HEK293T (cell line): ENCODE measurements around the gene CAAP1.

Experiments used
- CTCF ChIA-PET: fragments of 350-600 bp; formaldehyde crosslinking; extraction: SDS; loops from one replicate; lab custom pipeline; 2021; ENCODE audit warnings: antibody characterized with exemption, inconsistent platforms; lab: Yijun Ruan, JAX
- POLR2A ChIA-PET: fragments of 350-600 bp; formaldehyde crosslinking; extraction: SDS; loops from one replicate; lab custom pipeline; 2020; ENCODE audit warnings: antibody characterized with exemption, inconsistent platforms; lab: Yijun Ruan, JAX
- DNase-seq: peaks from one replicate; pipeline ENCODE4 v3.0.0; 2012; ENCODE audit warnings: mixed read lengths; ENCODE audit errors: extremely low spot score
- ARNT ChIP-seq: fragments of 450-650 bp; IDR thresholded peaks from 2 replicates; pipeline ENCODE4 v1.6.1; 2017; ENCODE audit warnings: mild to moderate bottlenecking
- BHLHE40 ChIP-seq: fragments of 450-650 bp; IDR thresholded peaks from 2 replicates; pipeline ENCODE4 v1.6.1; 2016; ENCODE audit warnings: mild to moderate bottlenecking, moderate library complexity, borderline replicate concordance
- CTBP1 ChIP-seq: fragments of 450-650 bp; IDR thresholded peaks from 2 replicates; pipeline ENCODE4 v1.6.1; 2016; ENCODE audit warnings: borderline replicate concordance
- ELF4 ChIP-seq: fragments of 450-650 bp; IDR thresholded peaks from 2 replicates; pipeline ENCODE4 v1.6.1; 2017; ENCODE audit warnings: antibody characterized with exemption
- FOXA1 ChIP-seq: fragments of 450-650 bp; IDR thresholded peaks from 2 replicates; pipeline ENCODE4 v1.6.1; 2016; ENCODE audit warnings: mild to moderate bottlenecking
- FOXK2 ChIP-seq: fragments of 450-650 bp; IDR thresholded peaks from 2 replicates; pipeline ENCODE4 v1.6.1; 2016; ENCODE audit warnings: mild to moderate bottlenecking
- FOXM1 ChIP-seq: fragments of 450-650 bp; IDR thresholded peaks from 2 replicates; pipeline ENCODE4 v1.6.1; 2017; ENCODE audit warnings: mild to moderate bottlenecking, borderline replicate concordance
- HDGF ChIP-seq: fragments of 450-650 bp; IDR thresholded peaks from 2 replicates; pipeline ENCODE4 v1.6.1; 2017; ENCODE audit warnings: antibody characterized with exemption, borderline replicate concordance
- L3MBTL2 ChIP-seq: fragments of 450-650 bp; conservative IDR thresholded peaks from 2 replicates; pipeline ENCODE4 v1.6.1; 2016; ENCODE audit warnings: mild to moderate bottlenecking
- LEF1 ChIP-seq: fragments of 450-650 bp; IDR thresholded peaks from 2 replicates; pipeline ENCODE4 v1.6.1; 2017; ENCODE audit warnings: mild to moderate bottlenecking, borderline replicate concordance
- NFRKB ChIP-seq: fragments of 450-650 bp; IDR thresholded peaks from 2 replicates; pipeline ENCODE4 v1.6.1; 2016; ENCODE audit warnings: mild to moderate bottlenecking, moderate library complexity
- SP1 ChIP-seq: fragments of 450-650 bp; IDR thresholded peaks from 2 replicates; pipeline ENCODE4 v1.6.1; 2017
- SUZ12 ChIP-seq: fragments of 450-650 bp; IDR thresholded peaks from 2 replicates; pipeline ENCODE4 v1.6.1; 2016; ENCODE audit warnings: mild to moderate bottlenecking
- TARDBP ChIP-seq: fragments of 450-650 bp; IDR thresholded peaks from 2 replicates; pipeline ENCODE4 v1.6.1; 2016
- ZNF384 ChIP-seq: fragments of 450-650 bp; IDR thresholded peaks from 2 replicates; pipeline ENCODE4 v1.6.1; 2016
- TF ChIP-seq, protein P1 (sequence below): fragments of 450-650 bp; IDR thresholded peaks from 2 replicates; pipeline ENCODE4 v1.6.1; 2016

CAAP1 gene

DNA sequence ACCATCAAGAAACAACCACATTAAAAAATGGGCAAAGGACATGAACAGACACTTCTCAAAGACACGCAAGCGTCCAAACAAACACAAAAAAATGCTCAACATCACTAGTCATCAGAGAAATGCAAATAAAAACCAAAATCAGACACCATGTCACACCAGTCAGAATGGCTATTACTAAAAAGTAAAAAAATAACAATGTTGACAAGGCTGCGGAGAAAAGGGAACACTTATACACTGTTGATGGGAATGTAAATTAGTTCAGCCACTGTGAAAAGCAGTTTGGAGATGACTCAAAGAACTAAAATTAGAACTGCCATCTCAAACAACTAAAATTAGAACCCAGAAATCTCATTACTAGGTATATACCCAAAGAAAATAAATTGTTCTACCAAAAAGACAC, 80.4 kb downstream of the CAAP1 start:
- POLR2A ChIA-PET, result no interaction called here
- DNase-seq, result no peak
- TF ChIP-seq ELF4, result no peak
- no peak for TF ChIP-seq FOXM1
- TF ChIP-seq FOXA1, result no peak
- TF ChIP-seq, protein P1, sequence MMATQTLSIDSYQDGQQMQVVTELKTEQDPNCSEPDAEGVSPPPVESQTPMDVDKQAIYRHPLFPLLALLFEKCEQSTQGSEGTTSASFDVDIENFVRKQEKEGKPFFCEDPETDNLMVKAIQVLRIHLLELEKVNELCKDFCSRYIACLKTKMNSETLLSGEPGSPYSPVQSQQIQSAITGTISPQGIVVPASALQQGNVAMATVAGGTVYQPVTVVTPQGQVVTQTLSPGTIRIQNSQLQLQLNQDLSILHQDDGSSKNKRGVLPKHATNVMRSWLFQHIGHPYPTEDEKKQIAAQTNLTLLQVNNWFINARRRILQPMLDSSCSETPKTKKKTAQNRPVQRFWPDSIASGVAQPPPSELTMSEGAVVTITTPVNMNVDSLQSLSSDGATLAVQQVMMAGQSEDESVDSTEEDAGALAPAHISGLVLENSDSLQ, result no peak
- no peak for TF ChIP-seq SP1
- TF ChIP-seq TARDBP, result no peak
- no peak for TF ChIP-seq SUZ12
- TF ChIP-seq CTBP1, result no peak
- CTCF ChIA-PET, result no interaction called here

DNA sequence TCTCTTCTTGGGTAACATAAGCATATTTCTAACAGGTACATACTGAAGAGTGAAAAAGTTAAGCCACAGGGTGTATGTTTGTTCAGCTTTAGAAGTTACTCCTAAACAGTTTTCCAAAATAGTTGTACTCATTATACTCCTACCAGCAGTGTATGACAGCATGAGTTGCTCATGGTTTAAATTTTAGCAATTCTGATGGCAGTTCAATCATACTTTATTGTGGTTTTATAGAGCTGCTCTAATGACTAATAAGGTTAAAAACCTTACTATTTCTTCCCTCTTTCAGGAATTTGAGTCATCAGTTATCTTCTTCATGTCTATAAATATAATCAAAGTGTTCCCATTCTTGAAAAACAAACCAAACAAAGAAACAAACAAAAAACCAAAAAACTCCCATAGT, 81.5 kb downstream of the CAAP1 start:
- ChIA-PET POLR2A (no interaction called here), CTCF (no interaction called here)
- no peak for DNase-seq
- no peak for TF ChIP-seq LEF1
- no peak for TF ChIP-seq BHLHE40
- no peak for TF ChIP-seq NFRKB
- TF ChIP-seq L3MBTL2, result no peak

DNA sequence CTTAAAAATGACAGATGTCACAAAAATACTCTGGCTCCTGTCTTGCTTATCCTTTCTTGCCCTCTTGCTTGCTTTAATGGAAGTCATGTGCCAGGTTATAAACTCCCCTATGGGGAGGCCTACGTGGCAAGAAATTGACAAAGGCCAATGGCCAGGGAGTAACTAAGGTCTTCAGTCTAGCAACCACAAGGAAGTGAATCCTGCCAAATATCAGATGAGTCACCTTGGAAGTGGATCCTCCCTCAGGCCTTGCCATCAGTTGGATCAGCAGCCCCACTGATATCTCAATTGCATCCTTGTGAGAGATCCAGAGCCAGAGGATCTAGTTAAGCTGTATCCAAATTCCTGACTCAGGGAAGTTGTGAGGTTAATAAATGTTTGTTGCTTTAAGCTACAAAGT, 82.8 kb downstream of the CAAP1 start:
- ChIA-PET CTCF (no interaction called here), POLR2A (no interaction called here)
- no peak for TF ChIP-seq SP1
- TF ChIP-seq FOXK2, result no peak
- TF ChIP-seq LEF1, result no peak
- no peak for TF ChIP-seq FOXA1
- TF ChIP-seq HDGF, result no peak
- no peak for TF ChIP-seq NFRKB
- TF ChIP-seq SUZ12, result no peak
- no peak for TF ChIP-seq CTBP1
- no peak for DNase-seq

DNA sequence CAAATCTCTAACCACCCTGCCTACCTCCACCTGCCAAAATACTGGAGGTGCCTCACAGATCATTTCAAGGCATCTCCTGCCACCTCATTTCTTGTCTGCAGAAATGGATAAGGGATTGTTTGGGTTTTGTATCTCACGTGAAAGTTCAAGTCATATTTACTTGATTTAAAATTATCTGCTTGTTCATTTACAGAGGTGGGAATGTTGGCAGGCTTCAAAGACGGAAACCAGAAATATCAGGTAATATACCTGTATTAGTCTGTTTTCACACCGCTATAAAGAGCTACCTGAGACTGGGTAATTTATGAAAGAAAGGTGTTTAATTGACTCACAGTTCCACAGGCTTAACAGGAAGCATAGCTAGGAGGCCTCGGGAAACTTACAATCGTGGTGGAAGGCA, 85.4 kb downstream of the CAAP1 start:
- POLR2A ChIA-PET, result no interaction called here
- CTCF ChIA-PET, result no interaction called here
- no peak for DNase-seq
- TF ChIP-seq ZNF384 (no peak), TARDBP (no peak), L3MBTL2 (no peak), NFRKB (no peak), ARNT (no peak), FOXA1 (no peak), FOXK2 (no peak), HDGF (no peak), BHLHE40 (no peak), SP1 (no peak), FOXM1 (no peak), SUZ12 (no peak), CTBP1 (no peak), ELF4 (no peak), LEF1 (no peak)
- TF ChIP-seq, protein P1, result no peak

DNA sequence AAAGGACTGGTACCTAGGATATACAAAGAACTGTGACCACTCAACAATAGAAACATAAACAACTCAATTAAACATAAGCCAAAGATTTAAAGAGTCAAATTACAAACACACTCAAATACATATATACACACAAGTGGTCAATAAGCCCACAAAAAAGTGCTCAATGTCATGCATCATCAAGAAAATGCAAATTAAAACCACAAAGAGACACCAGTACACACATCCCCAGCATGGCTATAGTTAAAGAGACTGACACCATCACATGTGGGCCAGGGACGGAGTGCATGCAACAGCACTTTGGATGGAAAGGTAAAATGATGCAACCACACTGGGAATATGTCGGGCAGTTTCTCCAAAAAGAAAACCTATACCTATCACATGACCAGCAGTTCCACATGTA, 89.7 kb downstream of the CAAP1 start:
- DNase-seq, result no peak
- ChIA-PET POLR2A (no interaction called here), CTCF (no interaction called here)
- TF ChIP-seq FOXA1 (no peak), SUZ12 (no peak), CTBP1 (no peak), FOXK2 (no peak), FOXM1 (no peak), ELF4 (no peak)

DNA sequence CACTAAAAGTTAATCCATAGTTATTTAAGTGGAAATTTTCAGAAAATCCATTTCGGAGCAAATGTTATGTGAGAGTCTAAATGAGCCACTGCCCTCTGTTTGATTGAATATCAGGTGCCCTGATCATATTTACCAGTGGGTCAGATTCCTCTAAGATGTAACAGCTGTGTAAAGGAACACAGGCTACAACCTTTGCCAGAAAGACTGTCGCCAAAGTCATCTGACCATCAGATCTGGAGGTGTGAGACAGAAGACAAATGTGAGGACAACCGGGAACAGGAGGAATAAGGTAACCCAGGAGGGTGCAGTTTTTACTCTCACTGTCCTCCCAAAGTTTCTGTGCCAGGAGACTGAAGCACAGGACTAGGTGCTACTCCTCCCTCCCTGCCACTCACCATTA, 90.8 kb downstream of the CAAP1 start:
- CTCF ChIA-PET, result no interaction called here
- POLR2A ChIA-PET, result no interaction called here
- DNase-seq, result no peak
- TF ChIP-seq SP1 (no peak), ARNT (no peak), FOXM1 (no peak), LEF1 (no peak), ZNF384 (no peak), ELF4 (no peak), L3MBTL2 (no peak)

DNA sequence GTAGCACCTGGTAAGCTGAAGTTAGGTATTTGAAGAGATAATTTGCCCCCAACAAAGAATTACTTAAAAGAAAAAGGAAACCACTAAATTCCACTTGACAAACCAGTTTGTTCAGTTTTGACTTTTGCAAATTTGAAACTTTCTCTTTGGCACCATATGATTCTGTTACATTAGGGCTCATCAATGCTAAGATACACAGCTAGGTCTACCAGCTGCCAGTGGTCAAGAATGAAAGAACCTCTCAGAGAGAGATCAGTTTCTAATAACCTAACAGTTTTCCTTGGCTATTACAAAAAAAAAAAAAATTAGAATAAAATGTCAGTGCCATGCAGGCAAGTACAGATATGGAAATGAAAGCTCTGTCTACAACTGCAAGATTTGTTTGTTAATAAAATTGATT, 92.3 kb downstream of the CAAP1 start:
- ChIA-PET CTCF (no interaction called here), POLR2A (no interaction called here)
- DNase-seq, result no peak
- TF ChIP-seq ELF4, result no peak
- TF ChIP-seq SP1, result no peak
- no peak for TF ChIP-seq CTBP1
- TF ChIP-seq TARDBP, result no peak
- TF ChIP-seq HDGF, result no peak
- TF ChIP-seq SUZ12, result no peak
- TF ChIP-seq, protein P1, result no peak
- no peak for TF ChIP-seq FOXK2
- no peak for TF ChIP-seq LEF1
- TF ChIP-seq FOXM1, result no peak
- no peak for TF ChIP-seq L3MBTL2

DNA sequence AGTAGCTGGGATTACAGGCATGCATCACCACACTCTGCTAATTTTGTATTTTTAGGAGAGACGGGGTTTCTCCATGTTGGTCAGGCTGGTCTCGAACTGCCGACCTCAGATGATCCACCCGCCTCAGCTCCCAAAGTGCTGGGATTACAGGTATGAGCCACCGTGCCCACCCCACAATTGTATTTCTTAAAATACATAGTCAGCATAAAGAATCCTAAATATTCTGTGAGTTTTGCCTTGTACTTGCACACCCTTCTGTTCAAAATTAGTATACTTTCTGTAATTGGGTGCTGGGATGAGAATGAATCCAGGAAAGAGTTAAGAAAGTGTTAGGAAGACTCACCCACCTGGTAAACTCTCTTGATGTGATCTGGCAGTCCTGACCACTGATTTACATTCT, 101.3 kb downstream of the CAAP1 start:
- TF ChIP-seq ELF4 (no peak), BHLHE40 (no peak), TARDBP (no peak), FOXA1 (no peak), HDGF (no peak), SUZ12 (no peak), NFRKB (no peak), LEF1 (no peak)
- POLR2A ChIA-PET, result no interaction called here
- CTCF ChIA-PET, result interaction anchor here (0.7 kb wide), 1 partner anchor 32 kb away, joined by 3 read pairs; no protein-coding TSS in a partner anchor
- DNase-seq, result no peak
